GM12801 (cell line): ENCODE results near the gene VPS4A.

Experiments
- TF ChIP-seq, protein P1 (sequence below): IDR thresholded peaks from one replicate; pipeline ENCODE4 v1.5.1; 2011; ENCODE audit warnings: control low read depth; ENCODE audit not compliant: insufficient read length; ENCODE audit errors: extremely low read depth

The VPS4A gene

DNA sequence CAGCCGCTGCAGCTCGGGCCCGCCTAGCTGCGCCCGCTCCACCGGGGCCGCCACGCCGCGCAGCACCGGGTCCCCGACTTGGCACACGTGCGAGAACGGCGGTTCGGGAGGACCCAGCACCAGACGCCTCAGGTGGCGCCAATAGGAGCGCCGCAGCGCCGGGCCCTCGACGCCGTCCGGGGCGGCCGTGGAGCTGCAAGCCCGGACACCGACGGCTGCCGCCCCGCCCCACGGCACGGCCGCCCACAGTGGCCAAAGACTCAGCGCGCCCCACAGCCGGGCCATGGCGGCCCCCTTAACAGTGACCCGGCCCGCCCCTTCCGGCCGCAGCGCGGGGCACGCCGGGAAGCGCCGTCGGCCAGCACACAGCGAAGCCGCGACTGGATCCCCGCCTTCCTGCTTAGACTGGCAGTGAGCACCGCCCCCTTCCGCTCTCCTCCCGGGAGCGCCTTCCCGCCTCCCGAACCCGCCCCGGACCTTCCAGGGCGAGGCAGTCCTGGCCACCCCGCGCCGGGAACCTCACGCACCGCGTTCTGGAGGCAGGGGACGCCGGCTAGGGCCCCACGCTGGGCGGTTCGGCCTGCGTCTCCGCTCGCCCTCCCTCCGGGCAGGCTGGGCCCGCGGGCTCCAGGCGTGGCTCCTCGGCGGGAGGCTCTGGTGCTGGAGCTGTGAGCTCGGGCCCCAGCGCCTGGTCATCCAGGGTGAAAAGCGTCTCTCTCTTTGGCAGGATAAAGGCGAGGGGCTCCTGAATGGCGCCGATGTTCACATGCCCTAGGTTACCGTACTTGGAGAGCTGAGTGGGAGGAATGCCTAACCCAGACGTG lies 19.3 kb downstream of the VPS4A start, which contains the start of gene PDF:
TSS of gene PDF (minus strand) at position 303 of the 824 bp plus-strand sequence. CDS start at position 285, 18 bp downstream.
- TF ChIP-seq, protein P1, sequence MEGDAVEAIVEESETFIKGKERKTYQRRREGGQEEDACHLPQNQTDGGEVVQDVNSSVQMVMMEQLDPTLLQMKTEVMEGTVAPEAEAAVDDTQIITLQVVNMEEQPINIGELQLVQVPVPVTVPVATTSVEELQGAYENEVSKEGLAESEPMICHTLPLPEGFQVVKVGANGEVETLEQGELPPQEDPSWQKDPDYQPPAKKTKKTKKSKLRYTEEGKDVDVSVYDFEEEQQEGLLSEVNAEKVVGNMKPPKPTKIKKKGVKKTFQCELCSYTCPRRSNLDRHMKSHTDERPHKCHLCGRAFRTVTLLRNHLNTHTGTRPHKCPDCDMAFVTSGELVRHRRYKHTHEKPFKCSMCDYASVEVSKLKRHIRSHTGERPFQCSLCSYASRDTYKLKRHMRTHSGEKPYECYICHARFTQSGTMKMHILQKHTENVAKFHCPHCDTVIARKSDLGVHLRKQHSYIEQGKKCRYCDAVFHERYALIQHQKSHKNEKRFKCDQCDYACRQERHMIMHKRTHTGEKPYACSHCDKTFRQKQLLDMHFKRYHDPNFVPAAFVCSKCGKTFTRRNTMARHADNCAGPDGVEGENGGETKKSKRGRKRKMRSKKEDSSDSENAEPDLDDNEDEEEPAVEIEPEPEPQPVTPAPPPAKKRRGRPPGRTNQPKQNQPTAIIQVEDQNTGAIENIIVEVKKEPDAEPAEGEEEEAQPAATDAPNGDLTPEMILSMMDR, result no peak

DNA sequence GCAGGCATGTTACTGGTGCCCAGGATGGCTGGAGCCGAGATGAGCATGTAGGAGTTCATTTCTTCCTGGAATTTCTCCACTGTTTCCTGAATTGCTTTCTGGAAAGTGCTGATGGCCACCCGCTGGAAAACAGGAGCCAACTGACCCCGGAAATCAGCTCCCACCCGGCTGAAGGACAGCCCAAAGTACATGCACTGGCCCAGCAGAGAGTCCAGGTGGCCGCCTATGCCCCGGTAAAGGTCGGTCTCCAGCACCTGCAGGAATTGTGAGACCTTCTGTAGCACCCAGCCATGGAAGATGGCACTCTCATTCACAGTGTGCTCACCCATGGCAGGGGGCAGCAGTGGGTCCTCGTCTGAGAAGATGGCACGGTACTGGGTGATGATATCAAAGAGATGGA lies 23.5 kb downstream of the VPS4A start:
- TF ChIP-seq, protein P1, result no peak

DNA sequence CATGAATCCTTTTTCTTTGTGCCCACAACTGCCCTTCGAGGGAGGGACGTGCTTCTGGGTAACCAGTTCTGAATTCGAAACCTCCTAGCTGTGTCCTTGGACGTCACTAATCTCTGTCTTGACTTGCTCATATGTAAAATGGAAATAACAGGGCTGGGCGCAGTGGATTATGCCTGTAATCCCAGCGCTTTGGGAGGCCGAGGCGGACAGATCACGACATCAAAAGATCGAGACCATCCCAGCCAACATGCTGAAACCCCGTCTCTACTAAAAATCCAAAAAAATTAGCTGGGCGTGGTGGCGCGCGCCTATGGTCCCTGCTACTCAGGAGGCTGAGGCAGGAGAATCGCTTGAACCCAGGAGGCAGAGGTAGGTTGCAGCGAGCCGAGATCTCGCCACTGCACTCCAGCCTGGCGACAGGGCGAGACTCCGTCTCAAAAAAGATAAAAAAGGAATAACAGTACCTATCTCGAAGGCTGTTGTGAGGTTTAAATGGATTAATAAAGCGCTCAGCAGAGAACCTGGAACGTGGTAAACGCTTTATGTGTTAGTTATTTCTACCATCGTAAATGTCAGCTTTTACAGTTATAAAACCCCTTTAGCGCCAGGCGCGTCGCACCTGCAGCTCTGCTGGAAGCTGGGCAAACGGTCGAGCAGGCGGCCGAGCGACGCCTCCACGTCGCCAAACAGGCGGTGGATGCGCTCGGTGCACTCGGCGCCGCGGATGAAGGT lies 27.6 kb downstream of the VPS4A start:
- TF ChIP-seq, protein P1, result no peak

DNA sequence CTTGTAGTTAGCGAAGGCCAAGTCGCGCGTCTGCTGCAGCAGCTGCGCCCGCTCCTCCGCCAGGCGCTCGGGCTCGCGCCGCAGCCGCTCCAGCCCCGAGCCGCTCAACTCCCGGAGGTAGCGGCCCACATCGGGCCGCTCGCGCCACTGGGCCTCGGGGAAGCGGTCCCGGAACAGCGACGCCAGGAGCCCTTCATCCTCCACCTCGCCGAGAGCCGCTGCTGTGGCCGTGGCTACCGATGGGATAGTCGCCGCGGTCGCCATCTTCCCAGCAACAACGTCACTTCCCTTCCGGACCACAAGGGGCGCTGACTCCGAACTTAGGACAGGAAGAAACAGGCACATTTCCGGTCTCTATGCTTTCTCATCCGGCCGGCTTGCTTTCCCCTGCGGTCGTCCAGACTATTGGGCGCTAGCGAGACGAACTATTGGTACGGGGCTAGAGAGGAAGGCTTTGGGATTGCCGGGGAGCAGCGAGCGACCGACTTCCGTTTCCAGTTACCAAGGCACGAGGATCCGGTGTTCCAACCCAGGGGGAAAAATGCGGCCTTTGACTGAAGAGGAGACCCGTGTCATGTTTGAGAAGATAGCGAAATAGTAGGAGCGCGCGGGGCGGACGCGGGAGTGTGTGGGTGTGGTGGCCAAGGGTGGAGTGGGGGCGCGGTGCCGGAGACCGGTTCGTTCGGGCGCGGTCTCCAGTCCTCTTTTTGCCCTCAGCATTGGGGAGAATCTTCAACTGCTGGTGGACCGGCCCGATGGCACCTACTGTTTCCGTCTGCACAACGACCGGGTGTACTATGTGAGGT lies 28.3 kb downstream of the VPS4A start, which contains the start of the genes COG8 and NIP7:
TSS of gene COG8 (minus strand) at position 276 of the 806 bp plus-strand sequence. CDS start at position 264, 12 bp downstream.
TSS of gene NIP7 (plus strand) at position 484 of the 806 bp plus-strand sequence. CDS start at position 542, 58 bp downstream.
- TF ChIP-seq, protein P1, result no peak

DNA sequence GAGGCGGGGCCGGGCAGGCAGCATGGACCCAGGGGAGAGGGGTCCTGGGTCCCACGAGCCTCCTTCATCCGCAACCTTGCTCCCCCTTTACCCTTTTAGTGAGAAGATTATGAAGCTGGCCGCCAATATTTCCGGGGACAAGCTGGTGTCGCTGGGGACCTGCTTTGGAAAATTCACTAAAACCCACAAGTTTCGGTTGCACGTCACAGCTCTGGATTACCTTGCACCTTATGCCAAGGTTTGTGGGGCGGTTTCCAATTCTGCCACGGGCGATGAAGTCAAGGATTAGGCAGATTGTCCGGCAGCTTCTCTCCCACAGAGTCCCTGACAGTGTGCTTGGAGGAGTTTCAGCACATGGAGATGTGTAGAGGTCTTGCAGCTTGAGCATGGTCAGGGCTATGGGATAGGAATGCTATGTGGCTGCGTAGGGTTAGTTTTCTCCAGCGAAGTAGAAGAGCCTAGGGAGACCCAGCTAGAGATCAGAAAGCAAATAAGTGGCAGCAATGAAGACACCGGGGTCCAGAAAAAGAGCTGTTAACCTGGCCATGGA lies 29.0 kb downstream of the VPS4A start:
- TF ChIP-seq, protein P1, result no peak

DNA sequence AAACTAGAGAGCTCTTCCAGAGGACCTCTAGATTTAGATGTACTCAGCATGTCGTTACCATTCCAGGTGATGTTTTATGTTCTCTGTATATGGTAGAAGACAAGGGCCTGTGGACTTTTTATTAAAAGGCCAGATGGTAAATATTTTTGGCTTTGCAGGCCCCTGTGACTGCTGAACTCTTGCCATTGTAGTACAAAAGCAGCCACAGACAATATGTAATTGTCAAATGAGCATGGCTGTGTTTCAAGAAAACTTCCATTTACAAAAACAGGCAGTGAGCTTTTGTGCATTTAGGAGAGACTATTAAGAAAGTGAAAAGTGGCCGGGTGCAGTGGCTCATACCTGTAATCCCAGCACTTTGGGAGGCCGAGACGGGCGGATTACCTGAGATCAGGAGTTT lies 33.0 kb downstream of the VPS4A start:
- TF ChIP-seq, protein P1, result no peak
